Dendritic cell treated with granulocyte-macrophage colony-stimulating factor and Interleukin-4, amounts not matched to agents 40 ng/mL and 50 ng/mL, for 4 days (primary cell): ENCODE data around the gene TTBK2.

ENCODE experiments used
- H3K27ac Mint-ChIP-seq: one replicate; pipeline ENCODE4 v1.8.0; 2022; ENCODE audit warnings: mild to moderate bottlenecking, mixed read lengths
- H3K27me3 Mint-ChIP-seq: one replicate; pipeline ENCODE4 v1.8.0; 2022; ENCODE audit warnings: mild to moderate bottlenecking, mixed read lengths
- H3K36me3 Mint-ChIP-seq: one replicate; pipeline ENCODE4 v1.8.0; 2022; ENCODE audit warnings: low read depth, mixed read lengths
- H3K4me1 Mint-ChIP-seq: one replicate; pipeline ENCODE4 v1.8.0; 2022; ENCODE audit warnings: low read depth, mixed read lengths
- H3K4me3 Mint-ChIP-seq: one replicate; pipeline ENCODE4 v1.8.0; 2022; ENCODE audit warnings: mild to moderate bottlenecking, moderate library complexity, mixed read lengths
- H3K9me3 Mint-ChIP-seq: one replicate; pipeline ENCODE4 v1.8.0; 2022; ENCODE audit warnings: mixed read lengths
- intact Hi-C: fragments of 100-400 bp; cut with micrococcal nuclease; formaldehyde crosslinking; loops from one replicate; pipeline ENCODE4 v1.15.0; 2022

Gene TTBK2

GRCh38 chr15:42712584-42712983, 208.0 kb downstream of the TTBK2 start:
- Mint-ChIP-seq H3K4me3 (no peak overlapping the region), H3K27ac (no peak overlapping the region), H3K4me1 (no peaks in the 10 kb centered on the region), H3K27me3 (no peaks in the 10 kb centered on the region), H3K36me3 (no peaks in the 10 kb centered on the region), H3K9me3 (no peaks in the 10 kb centered on the region)
- intact Hi-C loops: no loop called here

DNA sequence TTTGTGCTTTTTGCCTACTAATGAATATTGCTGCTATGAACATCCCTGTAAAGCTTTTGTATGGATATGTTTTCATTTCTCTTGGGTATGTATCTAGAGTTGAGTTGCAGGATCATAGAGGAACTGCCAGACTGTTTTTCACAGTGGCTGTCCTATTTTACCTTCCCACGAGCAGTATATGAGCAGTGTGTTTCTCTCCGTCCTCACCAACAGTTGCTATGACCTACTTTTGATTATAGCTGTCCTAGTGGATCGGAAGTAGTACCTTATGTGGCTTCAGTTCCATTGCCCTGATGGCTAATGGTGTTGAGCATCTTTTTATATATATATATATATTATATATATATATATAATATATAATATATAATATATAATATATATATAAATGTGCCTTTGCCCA, 208.8 kb downstream of the TTBK2 start:
- intact Hi-C loops: no loop called here
- H3K4me3 Mint-ChIP-seq: no peak overlapping the region
- no peak overlapping the region for H3K27ac Mint-ChIP-seq
- H3K4me1 Mint-ChIP-seq: no peaks in the 10 kb centered on the region
- H3K9me3 Mint-ChIP-seq: no peaks in the 10 kb centered on the region
- no peaks in the 10 kb centered on the region for H3K36me3 Mint-ChIP-seq
- no peaks in the 10 kb centered on the region for H3K27me3 Mint-ChIP-seq

DNA sequence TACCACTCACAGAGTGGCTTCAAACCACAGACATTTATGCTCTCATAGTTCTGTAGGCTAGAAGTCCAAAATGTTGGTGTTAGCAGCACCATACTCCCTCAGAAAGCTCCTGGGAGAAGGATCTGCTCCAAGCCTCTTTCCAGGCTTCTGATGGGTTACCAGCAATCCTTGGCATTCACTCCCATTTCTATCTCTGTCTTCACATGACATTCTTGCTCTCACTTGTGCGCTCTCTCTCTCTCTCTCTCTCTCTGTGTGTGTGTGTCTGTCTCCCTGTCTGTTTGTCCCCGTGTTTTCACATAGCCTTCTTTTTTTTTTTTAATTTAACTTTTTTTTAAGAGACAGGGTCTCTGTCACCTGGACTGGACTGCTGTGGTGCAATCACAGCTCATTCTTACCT, 209.9 kb downstream of the TTBK2 start:
- no peak overlapping the region for H3K27ac Mint-ChIP-seq
- H3K4me3 Mint-ChIP-seq: no peak overlapping the region
- no peaks in the 10 kb centered on the region for H3K4me1 Mint-ChIP-seq
- no peaks in the 10 kb centered on the region for H3K9me3 Mint-ChIP-seq
- H3K36me3 Mint-ChIP-seq: no peaks in the 10 kb centered on the region
- no peaks in the 10 kb centered on the region for H3K27me3 Mint-ChIP-seq
- intact Hi-C loops: no loop called here

GRCh38 chr15:42707873-42708544, 212.6 kb downstream of the TTBK2 start:
- no peaks in the 10 kb centered on the region for H3K9me3 Mint-ChIP-seq
- H3K4me3 Mint-ChIP-seq: no peak overlapping the region
- no peaks in the 10 kb centered on the region for H3K27me3 Mint-ChIP-seq
- H3K27ac Mint-ChIP-seq: no peak overlapping the region
- H3K4me1 Mint-ChIP-seq: no peaks in the 10 kb centered on the region
- no peaks in the 10 kb centered on the region for H3K36me3 Mint-ChIP-seq
- intact Hi-C loops: loop anchor here (10.0 kb wide), 1 partner anchor 487 kb away; no protein-coding TSS in a partner anchor

DNA sequence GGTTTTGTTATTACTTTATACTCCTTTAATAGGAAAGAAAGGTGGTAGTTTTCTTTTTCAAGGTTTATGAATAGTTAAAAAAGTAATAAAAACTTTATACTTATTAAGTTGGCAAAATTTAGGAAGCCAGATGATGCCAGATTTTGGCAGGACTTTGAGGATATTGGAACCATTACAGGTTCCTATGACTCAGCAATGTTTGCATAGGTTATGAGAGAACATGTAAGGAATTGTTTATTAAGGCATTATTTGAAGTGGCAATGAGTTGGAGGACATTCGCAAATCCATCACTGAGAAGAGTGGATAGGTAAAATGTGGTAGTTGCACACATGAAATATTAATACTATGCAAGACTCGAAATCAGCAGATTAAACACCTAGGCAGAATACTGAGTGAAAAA, 213.5 kb downstream of the TTBK2 start:
- Mint-ChIP-seq H3K36me3 (no peaks in the 10 kb centered on the region), H3K4me3 (no peak overlapping the region), H3K27me3 (no peaks in the 10 kb centered on the region), H3K27ac (no peak overlapping the region), H3K9me3 (no peaks in the 10 kb centered on the region), H3K4me1 (no peaks in the 10 kb centered on the region)
- intact Hi-C loops: loop anchor here (10.0 kb wide), 1 partner anchor 488 kb away; no protein-coding TSS in a partner anchor

DNA sequence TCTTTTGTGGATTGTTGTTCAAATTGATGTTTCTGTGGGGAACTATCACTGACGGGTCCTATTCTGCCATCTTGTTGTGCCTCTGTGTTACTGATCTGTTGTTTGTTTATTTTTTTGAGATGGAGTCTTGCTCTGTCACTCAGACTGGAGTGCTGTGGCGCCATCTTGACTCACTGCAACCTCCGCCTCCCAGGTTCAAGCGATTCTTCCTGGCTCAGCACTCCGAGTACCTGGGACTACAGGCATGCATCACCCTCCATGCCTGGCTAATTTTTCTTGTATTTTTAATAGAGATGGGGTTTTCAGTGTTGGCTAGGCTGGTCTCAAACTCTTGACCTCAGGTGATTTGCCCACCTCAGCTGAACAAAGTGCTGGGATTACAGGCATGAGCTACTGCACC, 215.2 kb downstream of the TTBK2 start:
- Mint-ChIP-seq H3K36me3 (no peaks in the 10 kb centered on the region), H3K4me3 (no peak overlapping the region), H3K9me3 (no peaks in the 10 kb centered on the region), H3K27ac (no peak overlapping the region), H3K27me3 (no peaks in the 10 kb centered on the region), H3K4me1 (no peaks in the 10 kb centered on the region)
- intact Hi-C loops: loop anchor here (10.0 kb wide), 1 partner anchor 489 kb away; no protein-coding TSS in a partner anchor

DNA sequence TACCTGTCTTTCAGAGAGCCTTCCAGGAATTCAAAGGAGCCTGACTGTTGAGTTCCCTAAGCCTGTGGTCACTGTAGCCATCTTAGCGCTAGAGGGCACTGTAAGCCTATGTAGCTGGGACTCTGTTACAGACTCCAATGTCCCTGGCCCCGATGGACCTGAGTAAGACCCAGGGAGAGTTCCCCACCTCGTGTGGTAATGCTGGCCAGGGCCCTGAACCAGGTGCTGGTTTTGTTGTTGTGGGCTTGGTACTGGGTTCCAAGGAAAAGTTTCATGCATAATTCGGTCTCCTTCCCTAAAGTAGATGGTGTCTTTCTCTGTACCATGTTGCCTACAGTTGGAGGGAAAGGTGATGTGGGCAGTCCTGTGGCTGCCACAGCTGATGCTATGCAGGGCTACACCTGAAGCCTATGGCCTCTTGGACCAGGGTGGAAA, 216.1 kb downstream of the TTBK2 start:
- Mint-ChIP-seq H3K36me3 (no peaks in the 10 kb centered on the region), H3K27me3 (no peaks in the 10 kb centered on the region), H3K4me1 (no peaks in the 10 kb centered on the region), H3K9me3 (no peaks in the 10 kb centered on the region), H3K27ac (no peak overlapping the region), H3K4me3 (no peak overlapping the region)
- intact Hi-C loops: loop anchor here (1.0 to 10.0 kb wide), 3 partner anchors 222 to 490 kb away; no protein-coding TSS in a partner anchor

- intact Hi-C loops: no loop called here
- no peak overlapping the region for H3K27ac Mint-ChIP-seq
Measured at GRCh38 chr15:42696626-42697025, 224.0 kb downstream of the TTBK2 start.

GRCh38 chr15:42695527-42696071, 225.0 kb downstream of the TTBK2 start:
- Mint-ChIP-seq H3K36me3 (peaks cover 6% of the 10 kb centered on the region), H3K4me1 (peaks cover 5% of the 10 kb centered on the region), H3K27me3 (no peaks in the 10 kb centered on the region), H3K27ac (no peak overlapping the region), H3K9me3 (no peaks in the 10 kb centered on the region), H3K4me3 (no peak overlapping the region)
- intact Hi-C loops: no loop called here

More at GRCh38 chr15:42696626-42697025, 224.0 kb downstream of the TTBK2 start:
- H3K36me3 Mint-ChIP-seq: peaks cover 6% of the 10 kb centered on the region
- no peak overlapping the region for H3K4me3 Mint-ChIP-seq
- no peaks in the 10 kb centered on the region for H3K27me3 Mint-ChIP-seq
- H3K4me1 Mint-ChIP-seq: peaks cover 5% of the 10 kb centered on the region
- no peaks in the 10 kb centered on the region for H3K9me3 Mint-ChIP-seq

GRCh38 chr15:42694398-42694797, 226.2 kb downstream of the TTBK2 start:
- Mint-ChIP-seq H3K27me3 (no peaks in the 10 kb centered on the region), H3K27ac (no peak overlapping the region), H3K4me3 (no peak overlapping the region), H3K9me3 (no peaks in the 10 kb centered on the region), H3K36me3 (peaks cover 6% of the 10 kb centered on the region), H3K4me1 (peaks cover 5% of the 10 kb centered on the region)
- intact Hi-C loops: no loop called here

DNA sequence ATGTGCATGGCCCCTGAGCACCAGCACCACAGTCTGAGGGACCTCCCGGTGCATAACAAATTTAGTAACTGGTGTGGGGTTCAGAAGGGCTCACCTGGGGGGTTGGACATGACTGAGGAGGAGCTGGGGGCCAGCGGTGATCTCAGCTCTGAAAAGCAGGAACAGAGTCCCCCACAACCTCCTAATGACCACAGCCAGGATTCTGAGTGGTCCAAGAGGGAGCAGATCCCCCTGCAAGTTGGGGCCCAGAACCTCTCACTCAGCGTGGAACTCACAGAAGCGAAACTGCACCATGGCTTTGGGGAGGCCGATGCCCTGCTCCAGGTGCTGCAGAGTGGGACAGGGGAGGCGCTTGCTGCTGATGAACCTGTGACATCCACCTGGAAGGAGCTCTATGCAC, 226.6 kb downstream of the TTBK2 start:
- intact Hi-C loops: no loop called here
- Mint-ChIP-seq H3K4me1 (peaks cover 5% of the 10 kb centered on the region), H3K27ac (no peak overlapping the region), H3K4me3 (no peak overlapping the region), H3K36me3 (peaks cover 6% of the 10 kb centered on the region), H3K27me3 (no peaks in the 10 kb centered on the region), H3K9me3 (no peaks in the 10 kb centered on the region)

DNA sequence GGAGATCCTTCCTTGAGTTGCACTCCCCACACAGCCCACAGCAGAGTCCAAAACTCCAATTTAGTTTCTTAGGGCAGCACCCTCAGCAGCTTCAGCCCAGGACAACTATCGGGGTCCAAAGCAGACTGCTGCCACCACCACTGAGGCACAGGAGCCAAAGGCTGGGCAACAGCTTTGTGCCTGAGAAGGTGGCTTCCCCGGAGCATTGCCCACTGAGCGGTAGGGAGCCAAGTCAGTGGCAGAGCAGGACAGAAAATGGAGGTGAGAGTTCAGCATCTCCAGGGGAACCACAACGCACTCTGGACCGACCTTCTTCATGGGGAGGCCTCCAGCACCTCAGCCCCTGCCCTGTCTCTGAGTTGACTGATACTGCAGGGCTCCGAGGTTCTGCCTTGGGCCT, 227.1 kb downstream of the TTBK2 start:
- intact Hi-C loops: no loop called here
- no peak overlapping the region for H3K4me3 Mint-ChIP-seq
- H3K9me3 Mint-ChIP-seq: no peaks in the 10 kb centered on the region
- H3K36me3 Mint-ChIP-seq: peaks cover 6% of the 10 kb centered on the region
- H3K4me1 Mint-ChIP-seq: peaks cover 5% of the 10 kb centered on the region
- no peak overlapping the region for H3K27ac Mint-ChIP-seq
- H3K27me3 Mint-ChIP-seq: no peaks in the 10 kb centered on the region

DNA sequence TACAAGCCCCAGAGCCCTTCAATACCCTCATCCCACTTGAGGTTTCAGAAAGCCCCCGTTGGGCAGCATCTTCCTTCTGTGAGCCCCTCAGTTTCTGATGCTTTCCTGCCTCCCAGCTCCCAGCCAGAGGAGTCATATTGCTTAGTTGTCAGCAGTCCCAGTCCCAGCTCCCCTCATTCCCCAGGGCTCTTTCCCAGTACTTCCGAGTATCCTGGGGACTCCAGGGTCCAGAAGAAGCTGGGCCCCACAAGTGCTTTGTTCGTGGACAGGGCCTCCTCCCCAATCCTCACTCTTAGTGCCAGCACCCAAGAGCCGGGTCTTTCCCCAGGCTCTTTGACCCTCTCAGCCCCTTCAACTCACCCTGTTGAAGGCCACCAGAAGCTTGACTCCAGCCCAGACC, 227.6 kb downstream of the TTBK2 start:
- no peaks in the 10 kb centered on the region for H3K27me3 Mint-ChIP-seq
- H3K4me1 Mint-ChIP-seq: peaks cover 5% of the 10 kb centered on the region
- H3K27ac Mint-ChIP-seq: no peak overlapping the region
- intact Hi-C loops: no loop called here
- peaks cover 6% of the 10 kb centered on the region for H3K36me3 Mint-ChIP-seq
- H3K4me3 Mint-ChIP-seq: no peak overlapping the region
- H3K9me3 Mint-ChIP-seq: no peaks in the 10 kb centered on the region

- Mint-ChIP-seq H3K27me3 (no peaks in the 10 kb centered on the region), H3K4me3 (no peak overlapping the region), H3K9me3 (no peaks in the 10 kb centered on the region), H3K36me3 (peaks cover 6% of the 10 kb centered on the region), H3K27ac (no peak overlapping the region), H3K4me1 (peaks cover 5% of the 10 kb centered on the region)
- intact Hi-C loops: no loop called here
Measured at GRCh38 chr15:42692536-42692935, 228.0 kb downstream of the TTBK2 start.

- H3K27me3 Mint-ChIP-seq: no peaks in the 10 kb centered on the region
- peaks cover 6% of the 10 kb centered on the region for H3K36me3 Mint-ChIP-seq
- H3K4me1 Mint-ChIP-seq: peaks cover 5% of the 10 kb centered on the region
- H3K27ac Mint-ChIP-seq: no peak overlapping the region
- intact Hi-C loops: no loop called here
- H3K4me3 Mint-ChIP-seq: no peak overlapping the region
- no peaks in the 10 kb centered on the region for H3K9me3 Mint-ChIP-seq
Measured at GRCh38 chr15:42691770-42692169, 228.8 kb downstream of the TTBK2 start.
